ENCODE measurements around the gene GLDN. TPM values are rescaled to one million over a fixed set of nuclear protein-coding genes. Genes with fewer than 3 reads are reported as not detected.

The GLDN gene
- 4.6 and 4.9 TPM in 2 replicates for total RNA-seq (2014; rRNA removed; shearing (Covaris generic))
- polyA plus RNA-seq (2014; cell fraction: nucleus; rRNA removed), result 3.1 and 4.5 TPM in 2 replicates

- no peak for DNase-seq (ENCODE audit: extremely low read depth, low read depth)
Observed at GRCh38 chr15:51341366-51342226, at the start of gene GLDN. TSS of gene GLDN (plus strand) at chr15:51341655. CDS start at chr15:51341685, 30 bp downstream.

GRCh38 chr15:51298620-51299019, 42.8 kb upstream of the GLDN start:
- no peak for DNase-seq (ENCODE audit: extremely low read depth, low read depth)

- DNase-seq (ENCODE audit: extremely low read depth, low read depth), result no peak
Observed at GRCh38 chr15:51299187-51300015, 42.1 kb upstream of the GLDN start.

DNA sequence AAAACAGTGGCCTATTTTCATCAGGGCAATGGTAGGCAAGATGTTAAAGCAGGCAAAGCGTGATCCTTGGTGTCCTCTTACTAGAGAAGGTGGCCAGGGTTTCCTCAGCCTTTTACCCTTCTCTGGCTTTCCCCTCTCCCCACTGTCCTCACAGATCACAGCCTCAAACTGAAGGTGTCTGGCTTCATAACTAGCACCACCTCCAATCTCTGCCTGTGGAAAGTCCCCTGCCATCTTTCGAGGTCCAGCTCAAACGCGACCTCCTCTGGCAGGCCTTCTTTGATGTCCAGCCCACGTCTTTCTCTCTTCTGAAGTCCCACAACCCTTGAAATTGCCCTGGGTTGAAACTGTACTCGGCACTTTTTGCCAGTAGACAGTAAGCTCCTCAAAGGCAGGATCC, 39.0 kb upstream of the GLDN start:
- no peak for DNase-seq (ENCODE audit: extremely low read depth, low read depth)

GRCh38 chr15:51303462-51303980, 37.9 kb upstream of the GLDN start:
- DNase-seq (ENCODE audit: extremely low read depth, low read depth), result no peak

- DNase-seq (ENCODE audit: extremely low read depth, low read depth), result no peak
Observed at GRCh38 chr15:51307325-51307724, 34.1 kb upstream of the GLDN start.

DNA sequence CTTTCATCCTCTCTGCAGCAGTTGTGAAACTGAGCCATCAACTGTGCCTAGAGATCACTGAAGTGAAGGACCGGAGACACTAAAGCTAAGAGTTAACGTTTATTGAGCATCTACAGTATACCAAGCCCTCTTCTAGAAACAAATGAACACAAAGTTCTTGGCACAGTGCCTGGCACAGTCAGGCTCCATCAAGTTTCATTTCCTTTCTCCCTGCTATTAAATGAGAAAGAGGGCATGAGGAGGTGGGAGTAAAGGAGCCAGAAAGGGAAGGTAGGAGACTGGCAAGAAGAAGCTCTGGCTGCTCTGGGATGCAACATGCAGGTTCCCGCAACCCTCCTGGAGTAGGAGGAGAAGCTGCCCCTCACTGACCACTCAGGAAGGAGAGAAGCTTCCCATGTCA, 33.6 kb upstream of the GLDN start:
- DNase-seq (ENCODE audit: extremely low read depth, low read depth), result no peak

DNA sequence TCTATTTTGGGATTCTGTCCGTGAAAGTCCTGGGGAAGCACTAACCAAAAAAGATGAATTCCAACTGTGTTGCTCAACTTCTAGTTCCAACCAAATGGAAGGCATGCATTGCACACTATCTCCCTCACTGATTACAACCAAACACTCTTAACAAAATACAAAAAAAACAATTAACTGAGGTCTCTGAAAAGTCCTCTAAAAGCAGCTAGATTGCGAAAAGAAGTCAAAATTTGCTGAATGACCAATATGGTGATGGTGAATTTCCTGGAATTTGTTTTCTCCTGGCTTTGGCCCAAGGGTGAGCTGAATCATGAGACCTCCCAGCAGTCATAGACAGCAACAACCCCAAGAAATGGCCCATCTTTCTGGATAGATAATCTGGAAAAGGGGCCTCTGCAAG, 31.4 kb upstream of the GLDN start:
- no peak for DNase-seq (ENCODE audit: extremely low read depth, low read depth)

GRCh38 chr15:51311510-51311909, 29.9 kb upstream of the GLDN start:
- no peak for DNase-seq (ENCODE audit: extremely low read depth, low read depth)

- no peak for DNase-seq (ENCODE audit: extremely low read depth, low read depth)
Observed at GRCh38 chr15:51312166-51313073, 29.0 kb upstream of the GLDN start.

DNA sequence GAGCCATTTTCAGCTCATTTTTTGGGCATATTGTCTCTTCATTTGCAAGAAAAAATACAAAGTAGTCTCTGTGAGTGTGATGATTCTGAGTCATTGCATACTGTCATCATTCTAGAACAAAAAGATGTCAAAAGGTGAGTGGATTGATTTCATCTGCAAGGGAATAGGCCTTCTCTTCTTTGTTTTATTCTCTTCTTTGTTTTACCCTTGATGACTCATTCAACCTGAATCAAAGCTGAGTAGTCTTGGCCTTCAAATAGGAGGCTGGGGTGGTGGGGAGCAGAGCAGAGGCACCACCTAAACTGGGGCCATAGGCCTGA, 28.4 kb upstream of the GLDN start:
- DNase-seq (ENCODE audit: extremely low read depth, low read depth), result no peak

DNA sequence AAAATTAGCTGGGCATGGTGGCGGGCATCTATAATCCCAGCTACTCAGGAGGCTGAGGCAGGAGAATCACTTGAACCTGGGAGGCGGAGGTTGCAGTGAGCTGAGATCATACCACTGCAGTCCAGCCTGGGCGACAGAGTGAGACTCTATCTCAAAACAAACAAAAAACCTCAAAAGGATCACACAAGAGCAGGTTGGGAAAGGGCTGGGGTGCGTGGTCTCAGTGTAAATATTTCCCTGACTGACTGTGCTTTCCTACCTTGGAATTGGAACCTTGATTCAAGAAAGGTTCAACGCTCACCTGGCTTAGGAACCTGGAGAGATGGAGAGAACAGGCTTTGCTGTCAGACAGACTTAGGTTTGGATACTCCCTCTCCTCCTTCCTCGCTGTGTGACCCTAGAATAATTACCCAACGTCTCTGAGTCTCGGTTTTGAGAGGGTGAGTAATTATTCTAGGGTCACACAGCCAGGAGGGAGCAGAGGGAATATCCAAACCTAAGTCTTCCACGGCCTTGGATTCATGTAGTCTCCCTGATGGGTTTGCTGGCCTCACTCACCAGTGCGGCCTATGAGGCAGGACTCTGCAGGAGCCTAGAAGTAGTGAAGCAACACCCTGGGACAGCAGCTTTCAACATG, 27.7 kb upstream of the GLDN start:
- DNase-seq (ENCODE audit: extremely low read depth, low read depth), result no peak

DNA sequence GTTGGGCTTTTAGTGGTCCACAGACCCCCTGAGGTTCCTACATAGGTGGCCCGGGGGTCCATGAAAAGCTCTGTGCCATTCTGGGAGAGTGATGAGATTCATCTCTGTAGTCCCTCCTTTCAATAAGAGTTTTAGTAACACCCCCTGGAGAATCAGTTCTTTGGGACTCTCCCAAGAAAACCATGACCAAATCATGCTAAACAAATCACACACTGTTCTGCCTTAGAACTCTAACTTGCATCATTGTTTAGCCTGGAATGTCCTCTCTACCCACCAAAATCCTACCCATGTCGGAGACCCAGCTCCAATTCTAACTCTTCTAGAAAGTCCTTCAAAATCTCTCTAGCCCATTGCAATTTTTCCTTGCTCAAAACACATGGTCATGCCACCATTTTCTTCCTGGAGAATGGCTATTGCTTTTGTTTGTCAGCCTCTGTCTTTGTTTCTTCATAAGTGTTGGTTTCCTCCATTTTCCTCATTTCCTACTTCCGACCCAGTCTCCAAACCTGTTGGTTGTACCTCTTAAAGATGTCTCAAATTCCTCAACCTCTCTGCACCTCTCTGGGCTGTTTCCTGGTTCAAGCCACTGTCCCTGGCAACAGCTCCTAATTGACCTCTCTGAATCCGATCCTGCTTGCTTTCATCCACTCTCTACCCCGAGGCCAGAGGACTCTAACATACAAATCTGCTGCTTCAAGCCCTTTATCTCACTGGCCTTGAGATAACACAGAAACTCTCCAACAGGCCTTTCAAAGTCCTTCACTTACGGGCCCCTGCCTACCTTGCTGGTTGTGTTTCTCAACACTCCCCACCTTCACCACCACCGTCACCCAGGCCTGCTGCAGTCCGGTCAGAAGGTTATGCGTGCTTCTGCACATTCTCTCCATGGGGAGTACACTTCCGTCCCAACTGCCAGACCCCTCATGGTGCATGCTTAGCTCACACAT, 26.8 kb upstream of the GLDN start:
- no peak for DNase-seq (ENCODE audit: extremely low read depth, low read depth)

DNA sequence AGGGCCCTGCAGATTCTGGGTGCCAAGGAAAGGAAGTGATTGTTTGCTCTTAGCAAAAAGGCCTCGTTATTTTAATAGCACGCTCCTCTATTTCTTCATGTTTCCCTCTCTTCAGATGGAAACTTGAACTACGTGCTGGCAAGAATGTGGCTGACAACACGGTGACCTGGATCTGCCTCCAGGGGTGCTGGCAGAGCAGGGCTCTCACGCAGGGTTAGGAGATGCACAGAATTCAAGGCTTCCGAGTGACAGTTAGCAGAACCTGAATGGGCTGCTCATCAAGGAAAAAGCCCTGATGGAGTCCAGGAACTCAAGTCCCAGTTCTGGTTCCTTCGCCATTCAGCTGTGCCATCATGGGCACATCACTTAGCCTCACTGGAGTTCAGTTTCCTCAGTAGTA, 25.7 kb upstream of the GLDN start:
- DNase-seq (ENCODE audit: extremely low read depth, low read depth), result no peak

DNA sequence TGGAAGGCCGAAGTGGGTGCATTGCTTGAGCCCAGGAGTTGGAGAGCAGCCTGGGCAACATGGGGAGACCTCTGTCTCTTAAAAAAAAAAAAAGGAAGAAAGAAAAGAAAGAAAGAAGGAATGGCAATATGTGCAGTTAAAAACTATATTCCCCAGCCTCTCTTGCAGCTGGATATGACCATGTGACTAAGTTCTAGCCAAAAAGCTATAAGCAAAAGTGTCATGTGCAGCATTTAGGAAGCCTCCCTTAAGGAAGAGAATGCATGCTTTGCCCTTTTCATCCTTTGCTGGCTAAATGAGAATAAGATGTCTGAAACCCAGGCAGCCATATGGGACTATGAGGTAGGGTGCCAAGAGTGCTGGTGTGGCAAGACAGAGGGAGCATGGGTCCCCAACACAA, 24.8 kb upstream of the GLDN start:
- DNase-seq (ENCODE audit: extremely low read depth, low read depth), result no peak

DNA sequence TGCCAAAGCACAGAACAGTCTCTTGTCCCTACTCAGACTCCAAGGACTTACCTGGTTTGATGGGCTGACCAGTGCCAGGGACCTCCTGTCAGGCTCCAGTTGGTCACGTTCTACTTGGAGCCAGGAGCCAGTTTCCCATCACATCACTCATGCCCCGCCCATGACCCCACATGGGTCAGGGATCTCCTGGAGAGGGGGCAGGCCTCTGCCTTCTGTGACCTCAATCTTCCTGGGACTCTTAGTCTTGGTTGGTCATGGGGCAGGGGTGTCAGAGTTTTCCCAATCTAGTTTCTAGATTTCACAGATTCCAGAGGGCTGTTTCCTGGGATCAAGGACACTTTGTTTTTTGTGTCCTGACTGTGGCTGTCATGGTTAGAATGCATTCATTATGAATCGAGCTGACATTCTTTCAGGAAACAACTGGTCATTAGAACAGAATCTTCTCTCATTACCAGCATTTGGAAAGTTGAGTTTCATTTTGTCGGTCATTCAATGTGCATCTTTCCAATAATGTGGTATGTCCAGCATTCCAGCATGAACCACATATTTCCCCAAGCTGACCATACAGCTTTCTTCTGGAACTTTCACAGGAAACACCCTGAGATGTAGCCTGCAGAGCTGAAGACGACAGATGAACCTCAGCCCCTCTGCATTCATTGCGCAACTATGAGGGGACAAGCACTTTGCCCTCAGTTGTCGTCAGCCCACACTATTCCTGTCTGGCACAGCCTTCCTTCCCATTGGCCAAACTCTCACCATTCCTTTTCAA, 22.9 kb upstream of the GLDN start:
- DNase-seq (ENCODE audit: extremely low read depth, low read depth), result no peak

- DNase-seq (ENCODE audit: extremely low read depth, low read depth), result no peak
Observed at GRCh38 chr15:51319539-51319938, 21.9 kb upstream of the GLDN start.

DNA sequence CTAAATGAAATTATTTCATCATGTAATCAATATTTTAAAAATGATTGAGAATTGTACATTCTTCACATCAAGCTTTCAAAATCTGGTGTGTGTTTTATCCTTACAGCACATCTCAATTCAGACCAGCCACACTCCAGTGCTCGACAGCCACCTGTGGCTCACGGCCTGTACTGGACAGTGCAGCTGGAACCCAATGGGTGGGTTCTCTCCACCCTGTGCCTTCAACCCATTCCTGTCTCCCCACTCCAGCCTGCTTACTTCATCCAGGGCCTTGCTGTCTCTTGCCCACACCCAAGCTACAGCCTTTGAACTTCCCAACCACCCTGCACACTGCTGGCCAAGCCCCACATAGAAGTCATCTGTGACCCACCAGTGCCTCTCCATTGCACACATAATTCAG, 20.6 kb upstream of the GLDN start:
- DNase-seq (ENCODE audit: extremely low read depth, low read depth), result no peak

Measured in NCI-H460 (cell line).